Measurements from ENCODE around the gene SCGN. TPM values are rescaled to one million over a fixed set of nuclear protein-coding genes. Genes with fewer than 3 reads are reported as not detected.

Gene SCGN
- polyA plus RNA-seq, 1 experiment: not detected

DNA sequence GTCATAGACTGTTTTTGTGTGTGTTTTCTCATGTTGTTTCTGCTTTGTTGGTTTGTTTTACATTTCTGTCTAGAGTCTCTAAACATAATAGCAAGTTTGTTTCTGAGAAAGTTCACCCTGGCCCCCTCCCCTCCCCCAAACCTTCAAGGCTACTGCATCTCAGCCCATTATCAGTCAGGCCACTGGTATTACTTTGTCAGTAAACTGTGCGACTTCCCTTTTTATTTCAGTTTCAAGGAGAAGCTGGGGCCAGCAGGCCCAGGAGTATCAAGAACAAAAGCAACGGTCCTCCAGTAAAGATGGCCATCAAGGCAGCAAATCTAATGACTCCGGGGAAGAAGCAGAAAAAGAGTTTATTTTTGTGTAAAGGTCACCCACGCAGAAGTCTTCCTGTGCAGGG lies 32.8 kb upstream of the SCGN start:
- CTCF ChIA-PET: no interaction called here
- POLR2A ChIA-PET: no interaction called here

DNA sequence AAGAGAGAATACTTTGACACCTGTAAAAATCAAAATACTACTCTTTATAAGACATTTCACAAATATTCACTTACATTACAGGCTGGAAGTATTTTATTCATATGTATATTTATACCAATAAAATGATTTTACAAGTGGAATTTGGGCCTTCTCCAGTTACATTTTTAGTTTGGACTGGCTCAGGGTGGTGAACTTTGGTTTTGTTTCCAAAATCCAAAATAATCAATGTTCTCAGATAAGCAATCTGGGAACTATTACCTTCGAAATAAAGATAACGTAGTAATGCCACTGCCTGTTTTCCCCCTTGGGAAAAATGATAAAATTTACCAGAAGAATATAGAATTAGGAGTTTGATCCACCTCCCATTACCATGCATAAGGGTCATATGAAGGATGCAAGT lies 31.6 kb upstream of the SCGN start:
- no peak for TF ChIP-seq CTCF (IDR thresholded peaks at IDR 0.05; ENCODE audit: low read depth, low read length)
- no peaks in the 10 kb centered on the region for H3K27me3 ChIP-seq (ENCODE audit: control insufficient read depth, insufficient read depth, low read length)
- H3K9me3 ChIP-seq (ENCODE audit: control insufficient read depth, insufficient read depth, low read length): no peaks in the 10 kb centered on the region
- H3K27ac ChIP-seq (ENCODE audit: low read depth, low read length): no peak overlapping the region
- POLR2A ChIA-PET: no interaction called here
- CTCF ChIA-PET: no interaction called here
- no peak overlapping the region for H3K4me3 ChIP-seq (ENCODE audit: low read depth, low read length)
- no peak for DNase-seq (ENCODE audit: low read depth, low spot score)

More for the DNA sequence above, 32.8 kb upstream of the SCGN start:
- no peaks in the 10 kb centered on the region for H3K27me3 ChIP-seq (ENCODE audit: control insufficient read depth, insufficient read depth, low read length)
- H3K27ac ChIP-seq (ENCODE audit: low read depth, low read length): no peak overlapping the region
- H3K4me3 ChIP-seq (ENCODE audit: low read depth, low read length): no peak overlapping the region
- TF ChIP-seq CTCF (IDR thresholded peaks at IDR 0.05; ENCODE audit: low read depth, low read length): no peak
- no peak for DNase-seq (ENCODE audit: low read depth, low spot score)
- no peaks in the 10 kb centered on the region for H3K9me3 ChIP-seq (ENCODE audit: control insufficient read depth, insufficient read depth, low read length)

GRCh38 chr6:25623065-25623464 lies 28.9 kb upstream of the SCGN start:
- no peak for TF ChIP-seq CTCF (IDR thresholded peaks at IDR 0.05; ENCODE audit: low read depth, low read length)
- no peaks in the 10 kb centered on the region for H3K9me3 ChIP-seq (ENCODE audit: control insufficient read depth, insufficient read depth, low read length)
- DNase-seq (ENCODE audit: low read depth, low spot score): no peak
- no peak overlapping the region for H3K4me3 ChIP-seq (ENCODE audit: low read depth, low read length)
- ChIA-PET POLR2A (no interaction called here), CTCF (no interaction called here)
- H3K27me3 ChIP-seq (ENCODE audit: control insufficient read depth, insufficient read depth, low read length): no peaks in the 10 kb centered on the region
- H3K27ac ChIP-seq (ENCODE audit: low read depth, low read length): no peak overlapping the region

GRCh38 chr6:25623879-25624278 lies 28.1 kb upstream of the SCGN start:
- DNase-seq (ENCODE audit: low read depth, low spot score): no peak
- no peak for TF ChIP-seq CTCF (IDR thresholded peaks at IDR 0.05; ENCODE audit: low read depth, low read length)
- Histone ChIP-seq H3K9me3 (ENCODE audit: control insufficient read depth, insufficient read depth, low read length) (no peaks in the 10 kb centered on the region), H3K4me3 (ENCODE audit: low read depth, low read length) (no peak overlapping the region), H3K27me3 (ENCODE audit: control insufficient read depth, insufficient read depth, low read length) (no peaks in the 10 kb centered on the region), H3K27ac (ENCODE audit: low read depth, low read length) (no peak overlapping the region)
- ChIA-PET CTCF (no interaction called here), POLR2A (no interaction called here)

DNA sequence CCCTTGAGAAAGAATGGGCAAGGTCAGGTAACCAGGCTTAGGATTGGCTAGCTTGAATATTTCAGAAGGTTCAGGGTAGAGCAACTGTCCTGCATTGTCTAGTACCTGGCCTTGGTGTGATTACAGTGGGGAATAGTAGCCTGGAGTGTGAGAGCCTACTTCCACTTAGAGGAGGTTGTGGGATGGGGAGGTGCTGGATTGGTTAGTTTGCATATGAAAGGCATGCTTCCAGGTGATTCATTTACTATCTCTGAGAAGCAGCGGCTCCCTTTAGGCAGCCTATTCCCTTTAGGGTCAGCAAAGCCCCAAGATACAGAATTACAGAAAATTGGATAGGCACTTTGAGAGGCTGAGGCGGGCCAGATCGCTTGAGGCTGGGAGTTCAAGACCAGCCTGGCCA lies 25.0 kb upstream of the SCGN start:
- ChIA-PET POLR2A (no interaction called here), CTCF (no interaction called here)
- no peak overlapping the region for H3K4me3 ChIP-seq (ENCODE audit: low read depth, low read length)
- H3K27me3 ChIP-seq (ENCODE audit: control insufficient read depth, insufficient read depth, low read length): no peaks in the 10 kb centered on the region
- no peak overlapping the region for H3K27ac ChIP-seq (ENCODE audit: low read depth, low read length)
- H3K9me3 ChIP-seq (ENCODE audit: control insufficient read depth, insufficient read depth, low read length): no peaks in the 10 kb centered on the region
- DNase-seq (ENCODE audit: low read depth, low spot score): no peak
- no peak for TF ChIP-seq CTCF (IDR thresholded peaks at IDR 0.05; ENCODE audit: low read depth, low read length)

All from AG04450 (cell line).